COLO668 (cell line): ENCODE results near the gene APBA2.
A peak's percentile ranks its signal among the peaks of the same experiment; 100 is the strongest.
"Not testable (repeated sequence)": the region's sequence is repeated elsewhere in the genome, so short reads cannot be mapped to it uniquely, and the experiment has no call there.

Experiments
- DNase-seq: peaks from one replicate; lab custom pipeline; 2025; ENCODE audit not compliant: unreplicated experiment; lab: John Stamatoyannopoulos, UW

The APBA2 gene

GRCh38 chr15:29142129-29142747, 256.5 kb downstream of the APBA2 start:
- no peak for DNase-seq

GRCh38 chr15:29143293-29143692, 257.5 kb downstream of the APBA2 start:
- DNase-seq = no peak

- DNase-seq = no peak
Observed at GRCh38 chr15:29143909-29144635, 258.3 kb downstream of the APBA2 start.

- DNase-seq = no peak
Observed at GRCh38 chr15:29149738-29150075, 263.9 kb downstream of the APBA2 start.

GRCh38 chr15:29150515-29151483, 265.0 kb downstream of the APBA2 start:
- no peak for DNase-seq

- DNase-seq = no peak
Observed at GRCh38 chr15:29151484-29151857, 265.7 kb downstream of the APBA2 start.

GRCh38 chr15:29156521-29156920, 270.7 kb downstream of the APBA2 start:
- no peak for DNase-seq

GRCh38 chr15:29159771-29160455, 274.1 kb downstream of the APBA2 start:
- no peak for DNase-seq

- DNase-seq = peak; percentile 22
Observed at GRCh38 chr15:29162411-29162810, 276.6 kb downstream of the APBA2 start.

- DNase-seq = not testable (repeated sequence)
Observed at GRCh38 chr15:29167122-29167521, 281.3 kb downstream of the APBA2 start.
